ACHN (cell line): ENCODE data around the gene RPL34.
A peak's percentile ranks its signal among the peaks of the same experiment; 100 is the strongest.
"Not testable (repeated sequence)": the region's sequence is repeated elsewhere in the genome, so short reads cannot be mapped to it uniquely, and the experiment has no call there.

ENCODE experiments used
- DNase-seq: peaks from one replicate; pipeline ENCODE4 v3.0.0-alpha.2; 2015
- in situ Hi-C: cut with HindIII; loops from 2 replicates; pipeline ENCODE4 v1.10.0; 2017; ENCODE audit warnings: low sequenced_read_pairs, low pct_ligation_motif_present, low pct_unique_long_range_greater_than_20kb

Gene RPL34

DNA sequence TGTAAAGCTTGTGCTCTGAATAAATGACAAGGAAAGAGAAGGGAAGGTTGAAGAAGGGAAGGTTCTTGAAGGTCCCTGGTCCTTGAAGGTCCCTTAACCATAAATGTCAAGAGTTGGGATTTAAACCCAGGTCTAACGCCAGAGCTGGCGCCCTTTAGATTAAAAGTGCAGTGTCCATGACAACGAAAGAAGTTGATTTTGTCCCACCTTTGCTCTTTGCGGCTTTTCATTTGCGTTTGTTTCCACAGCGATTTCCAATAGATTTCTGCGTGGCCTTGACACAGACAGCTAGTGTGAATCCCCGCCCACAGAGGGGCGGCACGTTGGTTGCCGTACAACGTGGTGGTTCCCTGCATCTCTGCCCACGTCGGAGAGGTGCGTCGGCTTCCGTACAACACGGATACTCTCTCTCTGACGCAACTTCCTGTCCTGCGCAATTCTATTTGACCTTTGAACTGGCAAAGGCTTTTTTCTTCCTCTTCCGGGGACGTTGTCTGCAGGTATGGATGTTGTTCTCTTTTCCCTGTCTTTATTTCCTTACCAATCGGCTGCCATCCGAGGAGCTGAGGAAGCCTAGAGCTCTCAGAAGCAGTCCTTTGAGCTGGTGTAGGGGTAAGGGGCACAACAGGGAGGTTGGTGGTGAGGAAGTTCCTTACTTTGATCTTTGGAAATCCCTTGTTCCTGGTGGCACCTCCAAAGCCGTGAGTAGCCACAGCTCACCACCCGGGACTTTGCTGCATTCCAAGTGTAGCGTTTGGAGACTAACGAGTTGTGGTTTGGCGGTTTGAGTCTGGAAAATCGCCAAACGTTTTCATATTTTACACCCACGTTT lies at the start of gene RPL34:
Gene RPL34 (plus strand): TSS at position 476 of the 832 bp plus-strand sequence. CDS start 1,384 bp downstream, outside the sequence.
- in situ Hi-C loops = no loop called here
- peak; percentile 97 for DNase-seq

DNA sequence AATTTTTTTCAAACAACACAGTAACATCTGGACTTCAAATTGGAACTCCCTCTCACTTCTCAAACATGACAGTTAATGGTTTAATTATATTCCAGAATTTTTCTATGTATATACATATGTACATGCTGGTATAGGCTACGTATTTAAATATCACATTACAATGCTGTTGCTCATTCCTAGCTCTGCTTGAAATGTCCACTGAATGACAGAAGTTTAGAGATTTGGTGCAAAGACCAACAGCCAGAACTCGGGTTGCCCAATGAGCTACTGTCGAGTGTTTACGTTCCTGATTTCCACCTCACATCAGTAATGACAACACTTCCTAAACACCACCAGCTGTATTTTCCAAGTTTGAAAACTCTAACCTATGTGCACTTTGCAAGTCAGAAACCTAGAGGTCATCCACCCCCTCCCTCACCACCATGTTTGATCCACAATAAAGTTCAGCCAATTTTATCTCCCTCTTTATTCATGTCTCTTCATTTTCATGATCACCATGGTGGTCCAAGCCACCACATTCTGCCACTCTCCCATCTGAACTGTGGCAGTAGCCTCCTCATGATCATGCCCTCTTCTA lies 49.3 kb upstream of the RPL34 start:
- DNase-seq = no peak
- in situ Hi-C loops = no loop called here

DNA sequence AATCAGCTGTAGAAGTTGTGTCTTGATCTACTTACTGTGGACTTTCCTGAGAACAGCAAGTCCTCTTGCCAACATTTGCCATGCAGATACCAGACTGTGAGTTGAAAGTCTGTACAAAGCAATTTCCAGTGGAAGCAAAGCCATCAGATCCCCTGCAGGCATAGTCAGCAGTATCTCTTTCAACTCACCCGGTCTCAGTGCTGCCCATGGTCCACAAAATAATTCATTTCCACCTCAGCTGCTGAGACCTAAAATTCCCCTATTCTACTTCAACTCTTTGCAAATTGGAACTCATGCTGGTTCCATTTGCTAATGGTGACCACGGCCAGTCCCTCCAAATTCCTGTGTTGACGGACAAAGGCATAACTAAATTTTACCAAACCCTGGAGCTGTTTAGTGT lies 46.0 kb upstream of the RPL34 start:
- in situ Hi-C loops = no loop called here
- DNase-seq = no peak

DNA sequence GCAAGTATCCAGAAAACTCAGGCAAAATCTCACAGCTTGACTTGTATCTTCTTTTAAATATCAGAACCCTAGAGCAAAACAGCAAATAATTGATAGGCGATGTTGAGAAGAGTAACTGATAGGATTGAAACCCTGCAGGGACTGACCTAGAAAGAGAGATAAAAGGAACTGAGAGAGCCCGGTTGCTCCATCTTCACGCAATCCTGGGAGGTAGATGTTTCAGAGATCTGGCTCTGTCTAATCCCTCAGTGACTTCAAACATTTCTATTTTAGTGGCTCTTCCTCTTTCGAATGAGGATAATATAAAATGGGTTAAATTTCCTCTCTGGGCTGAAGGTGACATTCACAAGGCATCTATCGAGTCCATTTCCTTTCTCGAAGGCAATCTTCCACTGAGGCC lies 39.3 kb upstream of the RPL34 start:
- DNase-seq = no peak
- in situ Hi-C loops = no loop called here

DNA sequence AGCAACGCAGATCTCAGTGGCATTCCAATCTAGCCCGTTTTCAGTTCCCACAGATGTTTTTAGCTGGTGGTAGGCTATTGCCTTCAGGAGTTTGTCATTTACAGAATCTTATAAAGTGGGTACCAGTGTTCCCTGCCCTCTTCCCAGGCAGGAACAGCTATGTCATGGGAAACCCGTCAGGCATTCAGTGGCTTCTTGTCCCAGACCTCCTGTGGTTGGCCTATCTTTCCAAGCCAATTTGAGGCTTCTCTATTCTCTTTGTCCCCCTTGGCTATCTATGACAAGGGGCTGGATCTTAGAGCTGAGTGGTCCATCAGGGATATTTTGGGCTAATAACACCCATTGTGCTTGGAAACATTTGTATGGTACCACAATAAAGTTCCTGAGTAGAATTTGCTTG lies 33.6 kb upstream of the RPL34 start:
- in situ Hi-C loops = no loop called here
- no peak for DNase-seq

DNA sequence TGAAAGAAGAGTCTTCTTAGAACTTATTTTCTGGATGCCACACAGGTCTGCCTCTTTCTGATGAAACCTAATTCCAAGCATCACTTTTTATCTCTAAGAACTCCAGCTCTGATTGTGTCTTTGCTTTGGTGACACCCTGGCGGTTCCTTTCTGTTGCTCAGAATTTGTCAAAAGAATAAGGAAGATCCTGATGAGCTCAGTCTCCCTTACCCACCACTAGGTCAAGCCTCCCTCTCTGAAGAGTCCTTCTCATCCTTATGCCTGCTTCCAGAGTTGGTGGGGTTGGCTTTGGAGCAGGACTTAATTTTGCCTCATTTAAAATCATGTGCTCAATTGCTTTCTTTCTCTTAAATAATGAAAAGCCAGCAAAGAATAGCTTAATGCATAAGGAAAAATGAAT lies 31.5 kb upstream of the RPL34 start:
- no peak for DNase-seq
- in situ Hi-C loops = no loop called here

DNA sequence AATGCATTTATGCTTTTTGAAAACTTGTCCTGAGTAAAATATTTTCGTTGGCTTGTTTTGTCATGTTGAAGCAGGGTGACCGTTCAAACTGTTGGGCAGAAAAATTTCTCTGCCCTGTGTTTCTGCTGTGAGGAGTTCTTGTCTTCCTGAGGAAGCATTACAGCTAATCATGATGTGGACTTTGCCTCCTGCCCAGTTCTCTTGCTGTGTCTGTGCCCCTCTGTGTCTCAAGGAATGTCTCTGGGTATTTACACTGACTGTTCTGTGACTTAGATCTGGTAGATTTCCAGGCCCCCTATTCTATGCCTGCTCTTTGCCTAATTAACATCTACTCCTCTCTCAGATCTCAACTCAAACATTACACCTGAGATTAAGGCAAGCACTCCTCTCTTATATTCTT lies 30.4 kb upstream of the RPL34 start:
- no peak for DNase-seq
- in situ Hi-C loops = no loop called here

DNA sequence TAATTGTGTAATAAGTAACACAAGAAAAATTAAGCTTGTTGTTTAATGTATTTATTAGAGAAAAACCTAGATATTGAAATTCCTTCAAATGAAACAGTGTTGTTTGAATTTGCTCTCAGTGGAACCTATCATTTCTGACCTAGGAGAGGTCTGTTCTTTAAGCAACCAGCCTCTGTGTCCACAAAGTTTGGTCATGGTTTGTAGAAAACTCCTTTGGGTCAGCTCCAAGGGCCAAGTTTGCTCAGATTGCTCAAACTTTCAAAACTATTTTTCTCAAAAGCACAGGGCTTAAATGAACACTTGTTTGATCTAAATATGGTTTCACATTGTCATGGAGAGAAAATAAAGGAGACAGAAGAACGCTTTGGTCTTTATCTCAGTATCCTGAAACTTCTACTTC lies 29.6 kb upstream of the RPL34 start:
- DNase-seq = no peak
- in situ Hi-C loops = no loop called here

DNA sequence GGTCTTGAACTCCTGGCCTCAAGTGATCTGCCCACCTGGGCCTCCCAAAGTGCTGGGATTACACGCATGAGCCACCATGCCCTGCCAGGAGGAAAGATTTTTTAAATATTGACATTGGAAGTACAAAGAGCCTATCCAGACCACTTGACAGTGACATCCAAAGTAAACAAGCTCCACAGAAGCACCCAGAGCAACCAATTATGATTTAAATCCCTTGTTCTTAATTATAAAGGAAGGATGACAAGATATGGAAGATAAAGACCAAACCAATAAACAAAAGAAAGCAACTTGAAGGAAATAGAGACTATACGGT lies 27.7 kb upstream of the RPL34 start:
- in situ Hi-C loops = no loop called here
- DNase-seq = no peak

DNA sequence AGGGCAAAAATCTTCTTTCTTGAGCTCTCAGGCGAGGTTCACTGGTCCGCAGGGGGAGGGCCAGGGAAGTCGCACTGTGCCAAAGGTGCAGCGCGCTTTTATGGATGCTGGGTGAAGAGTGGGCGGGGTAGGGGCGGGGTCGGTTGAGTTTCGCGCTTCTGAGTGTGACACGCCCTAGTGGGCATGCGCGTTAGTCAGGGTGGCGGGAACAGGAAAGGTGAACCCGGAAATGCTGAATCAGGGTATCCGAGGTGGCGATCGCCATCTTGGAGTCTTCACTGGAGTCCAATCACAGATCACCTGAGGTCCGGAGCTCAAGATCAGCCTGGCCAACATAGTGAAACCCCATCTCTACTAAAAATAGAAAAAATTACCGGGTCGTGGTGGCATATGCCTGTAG lies 26.1 kb upstream of the RPL34 start:
- in situ Hi-C loops, DNase-seq: not testable (repeated sequence)

DNA sequence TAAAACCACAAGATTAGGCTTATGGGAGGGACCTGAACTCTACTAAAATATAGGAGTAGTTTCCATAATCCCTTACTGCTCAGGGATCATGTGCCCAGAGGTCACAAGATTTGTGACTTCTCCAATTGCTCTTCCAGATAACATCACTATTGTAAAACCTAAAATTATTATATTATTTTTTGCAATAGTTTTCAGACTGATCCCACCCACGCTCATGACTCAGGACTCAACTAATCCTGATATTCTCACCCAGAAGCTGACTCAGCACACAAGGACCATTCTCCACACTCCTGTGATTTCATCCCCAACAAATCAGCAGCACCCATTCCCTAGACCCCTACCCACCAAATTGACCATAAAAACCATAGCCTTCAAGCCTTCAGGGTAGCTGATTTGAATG lies 24.0 kb upstream of the RPL34 start:
- DNase-seq = no peak
- in situ Hi-C loops = no loop called here

DNA sequence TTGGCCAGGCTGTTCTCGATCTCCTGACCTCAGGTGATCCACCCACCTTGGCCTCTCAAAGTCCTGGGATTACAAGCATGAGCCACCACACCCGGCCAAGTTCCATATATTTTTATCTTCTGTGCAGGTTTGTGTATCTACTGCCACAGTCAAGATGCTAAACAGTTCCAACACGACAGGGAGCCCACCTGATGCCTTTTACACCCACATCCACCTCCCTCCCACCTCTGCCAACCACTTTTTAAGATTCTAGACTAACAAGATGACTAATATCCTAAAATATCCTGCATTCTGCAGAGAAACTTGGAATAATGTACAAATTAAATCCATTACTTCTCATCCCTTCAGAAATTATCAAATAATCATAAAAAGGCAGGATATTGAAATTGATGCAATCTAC lies 19.3 kb upstream of the RPL34 start:
- no peak for DNase-seq
- in situ Hi-C loops = no loop called here

DNA sequence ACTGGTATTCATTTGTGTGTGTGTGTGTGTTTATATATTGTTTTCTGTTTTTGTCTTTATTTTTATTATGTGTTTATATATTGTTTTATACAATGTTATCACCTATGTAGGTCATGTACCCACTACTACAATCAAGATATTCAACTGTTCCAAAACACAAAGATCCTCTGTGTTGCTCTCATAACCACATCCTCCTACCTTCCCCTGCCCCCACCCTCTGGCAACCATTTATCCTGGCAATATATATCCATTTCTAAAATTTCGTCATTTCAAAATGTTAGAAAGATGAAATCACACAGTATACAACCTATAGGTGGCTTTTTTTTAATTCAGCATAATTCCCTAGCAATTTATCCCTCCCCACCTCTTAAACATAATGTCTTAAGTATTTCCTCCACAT lies 18.8 kb upstream of the RPL34 start:
- in situ Hi-C loops = no loop called here
- DNase-seq = no peak

DNA sequence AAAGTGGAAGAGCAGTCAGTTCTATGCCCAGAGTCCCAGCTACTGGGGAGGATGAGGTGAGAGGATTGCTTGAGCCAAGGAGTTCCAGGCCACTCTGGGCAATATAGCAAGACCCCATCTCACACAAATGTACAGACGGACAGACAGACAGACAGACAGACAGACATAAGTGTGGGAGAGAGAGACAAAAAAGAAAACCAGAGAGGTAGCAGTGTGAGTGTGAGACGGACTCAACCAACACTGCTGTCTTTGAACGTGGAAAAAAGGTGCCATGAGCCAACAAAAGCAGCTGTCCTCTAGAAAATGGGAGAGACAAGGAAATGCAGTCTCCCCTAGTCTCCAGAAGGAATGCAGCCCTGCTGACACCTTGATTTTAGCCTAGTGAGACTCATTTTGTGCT lies 18.2 kb upstream of the RPL34 start:
- DNase-seq = no peak
- in situ Hi-C loops = no loop called here

DNA sequence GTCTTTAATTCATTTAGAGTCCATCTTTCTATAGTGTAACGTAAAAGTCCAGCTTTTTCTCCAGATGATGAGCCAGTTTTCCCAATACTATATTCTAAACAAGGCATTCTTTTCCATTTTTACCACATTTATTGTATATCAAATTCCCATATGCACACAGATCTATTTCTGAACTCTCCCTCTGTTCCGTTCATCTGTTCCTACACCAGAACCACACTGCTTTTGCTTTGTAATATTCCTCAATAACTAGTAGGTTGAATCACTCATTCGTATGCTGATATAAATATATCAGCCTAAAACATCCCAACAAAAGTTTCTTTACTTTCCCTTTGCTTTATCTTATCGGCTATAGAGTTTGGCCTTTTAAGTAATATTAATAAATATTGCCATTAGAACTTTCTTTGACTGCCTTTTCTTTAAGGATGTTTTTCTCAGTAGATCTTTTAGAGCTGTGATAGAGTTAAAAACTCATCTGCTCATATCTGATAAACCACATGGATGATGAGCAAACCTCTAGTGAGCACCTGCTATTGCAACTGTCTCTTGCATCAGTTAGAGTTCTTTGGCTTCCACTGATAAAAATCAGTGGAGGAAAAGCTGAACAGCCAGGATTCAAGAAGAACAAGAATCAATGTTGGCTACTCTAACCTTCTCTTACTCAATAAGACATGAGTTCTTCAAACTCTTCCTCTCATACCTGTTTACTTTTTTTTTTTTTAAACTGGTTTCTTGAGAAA lies 13.1 kb upstream of the RPL34 start:
- in situ Hi-C loops = no loop called here
- DNase-seq = no peak

DNA sequence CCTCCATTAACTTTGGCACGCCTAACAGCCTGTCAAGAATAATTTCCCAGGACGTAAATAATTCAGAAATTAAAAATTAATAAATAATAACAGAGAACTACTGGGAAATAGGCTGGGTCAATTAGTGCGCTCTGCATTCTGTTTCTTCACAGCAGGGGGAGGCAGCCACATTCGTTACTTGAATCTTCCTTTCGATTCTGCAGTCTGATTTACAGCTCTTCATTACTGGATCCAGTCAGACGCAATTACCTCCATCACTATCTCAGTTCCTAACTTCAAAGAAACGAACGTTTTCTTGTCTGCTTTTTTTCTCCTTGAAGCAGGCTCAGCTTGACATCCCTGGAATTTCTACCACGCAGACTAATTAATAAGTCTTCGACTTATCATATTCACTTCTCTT lies 9.0 kb upstream of the RPL34 start:
- in situ Hi-C loops = no loop called here
- no peak for DNase-seq

DNA sequence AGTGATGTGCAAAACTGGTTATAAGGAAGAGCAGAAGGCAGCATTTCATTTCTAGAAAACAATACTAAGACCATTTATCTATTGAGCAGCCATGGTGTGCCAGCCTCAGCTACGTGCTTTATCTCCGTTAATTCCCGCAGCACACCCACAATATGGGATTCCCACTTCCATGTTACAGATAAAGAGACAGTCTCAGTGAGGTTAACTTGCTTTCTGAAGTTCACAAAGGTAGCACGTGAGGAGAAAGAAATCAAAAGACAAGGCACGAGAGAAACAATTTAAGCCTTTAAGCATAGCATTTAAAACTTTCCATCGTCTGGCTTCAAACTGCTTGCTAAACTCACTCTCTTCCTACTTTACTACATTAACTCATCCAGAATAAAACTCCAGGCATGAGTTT lies 8.0 kb upstream of the RPL34 start:
- in situ Hi-C loops = no loop called here
- no peak for DNase-seq

DNA sequence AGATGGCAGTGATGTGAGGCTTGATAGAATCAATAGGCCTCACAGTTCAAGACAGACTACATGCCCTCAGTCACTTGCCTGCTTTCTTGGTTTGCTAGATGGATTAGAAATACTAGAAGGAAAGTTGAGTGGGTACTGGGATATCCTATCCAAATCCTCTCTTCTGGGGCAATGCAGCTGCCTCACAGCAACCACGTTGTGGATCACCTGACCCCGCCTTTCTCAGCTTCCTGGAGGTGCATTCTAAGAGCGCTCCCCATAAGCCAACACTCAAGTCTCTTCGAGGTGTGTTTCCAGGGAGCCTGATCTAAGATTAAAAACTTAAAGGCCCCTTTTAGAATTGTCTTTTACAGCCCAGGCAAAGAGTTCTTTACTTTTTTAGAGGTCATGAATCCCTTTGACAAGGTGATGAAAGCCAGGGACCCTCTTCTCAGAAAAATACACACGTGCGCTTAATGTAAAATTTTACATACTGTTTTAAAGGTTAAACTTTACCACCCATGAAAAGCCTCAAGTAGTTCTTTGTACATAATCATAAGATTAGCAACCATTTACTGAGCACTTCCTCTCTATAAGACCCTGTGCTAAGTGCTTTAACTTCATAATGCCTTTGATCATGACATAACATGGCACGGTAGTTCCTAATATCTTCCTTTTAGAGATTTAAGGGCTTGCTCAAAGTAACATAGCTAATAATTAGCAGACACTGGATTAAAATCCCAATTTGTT lies 840 bp upstream of the RPL34 start:
- DNase-seq = no peak
- in situ Hi-C loops = no loop called here
